GM18873 (cell line): ENCODE results near the gene ARAP2.

Experiments used
- ATAC-seq: cut with Tn5 transposase; IDR thresholded peaks from one replicate; pipeline ENCODE4 v1.9.1; 2021; ENCODE audit warnings: mild to moderate bottlenecking, moderate library complexity, moderate number of reproducible peaks; ENCODE audit not compliant: unreplicated experiment, low FRiP score

The ARAP2 gene

GRCh38 chr4:36224972-36225903 lies 19.1 kb downstream of the ARAP2 start:
- ATAC-seq = no peak

DNA sequence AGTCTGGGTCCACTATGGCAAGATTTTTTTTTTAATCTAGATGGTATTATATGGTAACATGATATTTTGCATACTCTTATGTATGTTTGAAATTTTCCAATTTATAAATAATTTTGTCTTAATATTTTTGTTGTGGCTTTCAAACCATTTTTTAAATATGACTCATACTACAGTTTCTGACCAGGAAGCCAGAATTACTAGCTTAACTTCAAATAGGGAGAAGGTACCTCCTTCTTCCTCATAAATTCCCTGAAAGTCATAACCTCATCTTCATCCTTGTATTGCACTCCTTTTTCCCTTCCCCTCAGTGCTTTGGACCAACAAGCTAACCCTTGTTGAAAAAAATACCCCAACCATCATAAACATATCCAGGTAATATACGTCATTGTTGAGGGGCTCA lies 21.6 kb downstream of the ARAP2 start:
- ATAC-seq = no peak

- no peak for ATAC-seq
Observed at GRCh38 chr4:36220776-36221175, 23.5 kb downstream of the ARAP2 start.

GRCh38 chr4:36218121-36218520 lies 26.2 kb downstream of the ARAP2 start:
- ATAC-seq = no peak

- no peak for ATAC-seq
Observed at GRCh38 chr4:36215627-36216026, 28.7 kb downstream of the ARAP2 start.

DNA sequence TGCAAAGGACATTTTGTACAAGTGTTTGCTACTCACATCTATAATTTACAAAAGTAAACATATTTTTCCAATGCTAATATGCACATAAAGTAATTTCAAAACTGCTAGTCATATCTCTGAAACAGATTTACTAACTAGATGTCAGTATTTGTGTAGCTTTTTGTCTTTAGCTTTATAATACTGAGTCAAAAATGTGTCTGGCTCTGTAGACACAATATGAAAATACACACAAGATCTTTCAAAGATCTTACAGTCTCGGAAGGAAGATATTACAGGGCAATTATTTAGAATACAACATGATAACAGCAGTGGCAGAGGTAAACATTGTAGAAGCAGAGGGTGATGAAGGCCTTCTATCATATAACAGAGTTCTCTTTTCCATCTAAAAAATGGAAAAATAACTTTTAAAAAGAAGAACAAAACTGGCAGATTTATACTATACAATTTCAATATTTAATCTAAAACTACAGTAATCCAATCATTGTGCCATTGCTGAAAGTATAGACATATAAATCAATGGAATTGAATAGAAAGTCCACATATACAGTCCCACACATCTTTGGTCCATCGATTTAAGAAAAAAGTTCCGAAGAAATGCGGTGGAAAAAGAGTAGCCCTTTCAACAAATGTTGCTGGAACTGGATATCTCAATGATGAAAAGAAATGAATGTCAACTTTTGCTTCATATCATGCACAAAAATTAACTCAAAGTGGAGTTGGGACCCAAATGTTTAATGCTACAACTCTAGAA lies 29.4 kb downstream of the ARAP2 start:
- no peak for ATAC-seq

DNA sequence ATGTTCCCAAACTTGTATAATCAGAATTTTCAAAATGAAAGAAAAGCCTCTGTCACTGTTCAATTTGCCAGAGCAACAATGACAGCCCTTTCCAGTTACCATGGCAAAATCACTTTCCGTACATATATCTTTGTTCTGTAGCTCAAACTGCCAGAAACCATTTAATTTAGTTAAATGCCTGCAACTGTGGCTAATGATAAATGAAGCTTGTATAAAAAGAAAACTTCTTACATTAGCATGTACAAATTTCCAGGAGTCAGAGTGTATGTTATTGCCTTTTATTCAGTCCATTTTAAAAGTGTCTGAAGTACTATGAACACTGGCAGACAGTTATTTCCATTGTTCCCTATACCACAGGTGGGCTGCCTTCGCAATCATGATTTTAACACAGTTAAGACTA lies 30.3 kb downstream of the ARAP2 start:
- no peak for ATAC-seq

- no peak for ATAC-seq
Observed at GRCh38 chr4:36211084-36211483, 33.2 kb downstream of the ARAP2 start.

GRCh38 chr4:36209941-36210649 lies 34.2 kb downstream of the ARAP2 start:
- ATAC-seq = no peak

GRCh38 chr4:36208893-36209473 lies 35.3 kb downstream of the ARAP2 start:
- ATAC-seq = peak; percentile 85

- ATAC-seq = no peak
Observed at GRCh38 chr4:36207831-36208520, 36.3 kb downstream of the ARAP2 start.

GRCh38 chr4:36207367-36207766 lies 36.9 kb downstream of the ARAP2 start:
- no peak for ATAC-seq

- ATAC-seq = no peak
Observed at GRCh38 chr4:36206603-36207311, 37.6 kb downstream of the ARAP2 start.

GRCh38 chr4:36206012-36206411 lies 38.3 kb downstream of the ARAP2 start:
- ATAC-seq = no peak

GRCh38 chr4:36198861-36199260 lies 45.5 kb downstream of the ARAP2 start:
- ATAC-seq = no peak

- no peak for ATAC-seq
Observed at GRCh38 chr4:36198068-36198808, 46.1 kb downstream of the ARAP2 start.

- ATAC-seq = no peak
Observed at GRCh38 chr4:36197501-36197900, 46.8 kb downstream of the ARAP2 start.

- no peak for ATAC-seq
Observed at GRCh38 chr4:36196145-36196913, 48.0 kb downstream of the ARAP2 start.
